ENCODE measurements around the gene PDCD4. TPM values are rescaled to one million over a fixed set of nuclear protein-coding genes. Genes with fewer than 3 reads are reported as not detected.

The PDCD4 gene
- total RNA-seq, 1 experiment from 2014 or later = 63.0 TPM

DNA sequence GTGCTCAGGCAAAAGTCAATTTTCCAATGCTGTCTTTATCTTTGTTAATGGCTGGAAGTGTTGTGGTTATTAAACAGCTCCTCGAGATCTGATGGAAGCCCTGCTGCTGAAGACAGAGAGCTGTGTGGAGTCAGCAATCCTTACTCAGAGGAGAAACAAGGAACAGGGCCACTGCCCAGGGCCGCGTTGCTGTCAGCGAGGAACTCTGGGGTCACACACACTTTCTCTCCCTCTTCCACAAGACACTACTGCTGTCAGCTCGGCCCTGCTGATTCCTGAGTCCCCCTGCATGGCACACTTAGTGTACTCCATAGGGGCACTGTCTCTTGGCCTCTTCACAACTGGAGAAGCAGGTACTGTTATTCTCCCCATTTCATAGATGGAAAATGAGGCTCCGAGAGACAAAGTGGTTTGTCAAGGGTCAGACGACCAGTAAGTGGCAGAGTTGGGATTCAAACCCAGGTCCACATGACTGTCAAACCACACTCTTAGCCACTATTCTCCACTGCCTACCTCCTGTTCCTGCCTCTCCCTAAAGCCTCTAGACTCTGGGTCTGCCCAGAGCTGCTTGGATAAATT, 29.3 kb upstream of the PDCD4 start (continued):
- TF ChIP-seq, protein P1, sequence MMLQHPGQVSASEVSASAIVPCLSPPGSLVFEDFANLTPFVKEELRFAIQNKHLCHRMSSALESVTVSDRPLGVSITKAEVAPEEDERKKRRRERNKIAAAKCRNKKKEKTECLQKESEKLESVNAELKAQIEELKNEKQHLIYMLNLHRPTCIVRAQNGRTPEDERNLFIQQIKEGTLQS (IDR thresholded peaks at IDR 0.05) = no peak
- TF ChIP-seq ELF1 (IDR thresholded peaks at IDR 0.05; ENCODE audit: borderline replicate concordance, low read depth) (no peak), SIN3A (IDR thresholded peaks at IDR 0.05; ENCODE audit: low read depth) (no peak), ZNF274 (IDR thresholded peaks at IDR 0.05; ENCODE audit: low read depth, low read length) (no peak)
- TF ChIP-seq, protein P2, sequence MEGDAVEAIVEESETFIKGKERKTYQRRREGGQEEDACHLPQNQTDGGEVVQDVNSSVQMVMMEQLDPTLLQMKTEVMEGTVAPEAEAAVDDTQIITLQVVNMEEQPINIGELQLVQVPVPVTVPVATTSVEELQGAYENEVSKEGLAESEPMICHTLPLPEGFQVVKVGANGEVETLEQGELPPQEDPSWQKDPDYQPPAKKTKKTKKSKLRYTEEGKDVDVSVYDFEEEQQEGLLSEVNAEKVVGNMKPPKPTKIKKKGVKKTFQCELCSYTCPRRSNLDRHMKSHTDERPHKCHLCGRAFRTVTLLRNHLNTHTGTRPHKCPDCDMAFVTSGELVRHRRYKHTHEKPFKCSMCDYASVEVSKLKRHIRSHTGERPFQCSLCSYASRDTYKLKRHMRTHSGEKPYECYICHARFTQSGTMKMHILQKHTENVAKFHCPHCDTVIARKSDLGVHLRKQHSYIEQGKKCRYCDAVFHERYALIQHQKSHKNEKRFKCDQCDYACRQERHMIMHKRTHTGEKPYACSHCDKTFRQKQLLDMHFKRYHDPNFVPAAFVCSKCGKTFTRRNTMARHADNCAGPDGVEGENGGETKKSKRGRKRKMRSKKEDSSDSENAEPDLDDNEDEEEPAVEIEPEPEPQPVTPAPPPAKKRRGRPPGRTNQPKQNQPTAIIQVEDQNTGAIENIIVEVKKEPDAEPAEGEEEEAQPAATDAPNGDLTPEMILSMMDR (IDR thresholded peaks at IDR 0.05 in 2 of 3, conservative IDR thresholded peaks at IDR 0.05 in 1 of 3; ENCODE audit: borderline replicate concordance in 1 of 3, insufficient read depth in 1 of 3, low read depth in 2 of 3, low read length in 2 of 3) = no peak

DNA sequence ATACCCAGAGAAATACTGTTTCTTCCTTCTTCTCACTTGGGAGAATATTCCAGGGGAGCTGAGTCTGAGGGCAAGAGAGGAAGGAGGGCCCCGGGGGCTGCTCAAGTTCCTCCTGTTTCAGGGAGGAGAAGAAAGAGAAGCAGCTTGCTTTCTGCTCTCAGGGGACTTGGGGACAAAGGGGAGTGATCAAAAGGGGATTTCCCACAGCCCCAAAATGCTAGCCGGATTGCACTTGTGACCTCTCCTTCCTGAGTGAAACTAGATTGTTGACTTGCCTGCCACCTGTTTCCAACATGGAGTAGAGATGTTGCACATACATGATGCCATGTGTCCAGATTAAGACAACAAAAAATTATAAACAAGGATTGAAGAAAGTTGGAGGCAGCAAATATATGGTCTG, 28.7 kb upstream of the PDCD4 start:
- Histone ChIP-seq H2AFZ (ENCODE audit: low read depth, low read length, poor library complexity, severe bottlenecking) (no peak overlapping the region), H3K9ac (ENCODE audit: low read length) (no peak overlapping the region), H4K20me1 (ENCODE audit: insufficient read depth) (no peaks in the 10 kb centered on the region), H3K27me3 (ENCODE audit: insufficient read depth, low read length) (no peaks in the 10 kb centered on the region), H3K4me2 (ENCODE audit: low read length) (no peak overlapping the region), H3K9me3 (ENCODE audit: control insufficient read depth in 1 of 2, insufficient read depth in 1 of 2, low read depth in 1 of 2, low read length in 2 of 2) (no peaks in the 10 kb centered on the region), H3K4me3 (replicated peaks in 1 of 2; ENCODE audit: low read depth in 1 of 2, low read length in 2 of 2) (no peak overlapping the region), H3K79me2 (ENCODE audit: insufficient read depth, low read length) (no peaks in the 10 kb centered on the region), H3K36me3 (ENCODE audit: control insufficient read depth in 1 of 2, insufficient read depth in 2 of 2, low read length in 2 of 2) (no peaks in the 10 kb centered on the region), H3K27ac (ENCODE audit: low read depth, low read length) (no peak overlapping the region), H3K4me1 (ENCODE audit: control insufficient read depth in 1 of 2, insufficient read depth in 2 of 2, low read length in 2 of 2) (no peaks in the 10 kb centered on the region; a peak in 1 of 4 replicates), H3K9me2 (ENCODE audit: insufficient read depth) (no peaks in the 10 kb centered on the region)
- DNase-seq (ENCODE audit: low read depth, low spot score) = no peak
- RAD21 ChIA-PET (ENCODE audit: low non-redundant PET in 1 of 2, low total read pairs in 2 of 2, uncharacterized antibody in 2 of 2, unreplicated experiment in 2 of 2) = no interaction called here
- CTCF ChIA-PET = no interaction called here
- no peak for ATAC-seq
- POLR2A ChIA-PET = no interaction called here
- BruUV-seq (replicated peaks) = no TSS peak
- intact Hi-C loops (cut with micrococcal nuclease) = no loop called here
- no peak for TF ChIP-seq RAD21 (IDR thresholded peaks at IDR 0.05; ENCODE audit: low read depth)
- TF ChIP-seq EZH2 (IDR thresholded peaks at IDR 0.05) = no peak
- TF ChIP-seq, protein P3, sequence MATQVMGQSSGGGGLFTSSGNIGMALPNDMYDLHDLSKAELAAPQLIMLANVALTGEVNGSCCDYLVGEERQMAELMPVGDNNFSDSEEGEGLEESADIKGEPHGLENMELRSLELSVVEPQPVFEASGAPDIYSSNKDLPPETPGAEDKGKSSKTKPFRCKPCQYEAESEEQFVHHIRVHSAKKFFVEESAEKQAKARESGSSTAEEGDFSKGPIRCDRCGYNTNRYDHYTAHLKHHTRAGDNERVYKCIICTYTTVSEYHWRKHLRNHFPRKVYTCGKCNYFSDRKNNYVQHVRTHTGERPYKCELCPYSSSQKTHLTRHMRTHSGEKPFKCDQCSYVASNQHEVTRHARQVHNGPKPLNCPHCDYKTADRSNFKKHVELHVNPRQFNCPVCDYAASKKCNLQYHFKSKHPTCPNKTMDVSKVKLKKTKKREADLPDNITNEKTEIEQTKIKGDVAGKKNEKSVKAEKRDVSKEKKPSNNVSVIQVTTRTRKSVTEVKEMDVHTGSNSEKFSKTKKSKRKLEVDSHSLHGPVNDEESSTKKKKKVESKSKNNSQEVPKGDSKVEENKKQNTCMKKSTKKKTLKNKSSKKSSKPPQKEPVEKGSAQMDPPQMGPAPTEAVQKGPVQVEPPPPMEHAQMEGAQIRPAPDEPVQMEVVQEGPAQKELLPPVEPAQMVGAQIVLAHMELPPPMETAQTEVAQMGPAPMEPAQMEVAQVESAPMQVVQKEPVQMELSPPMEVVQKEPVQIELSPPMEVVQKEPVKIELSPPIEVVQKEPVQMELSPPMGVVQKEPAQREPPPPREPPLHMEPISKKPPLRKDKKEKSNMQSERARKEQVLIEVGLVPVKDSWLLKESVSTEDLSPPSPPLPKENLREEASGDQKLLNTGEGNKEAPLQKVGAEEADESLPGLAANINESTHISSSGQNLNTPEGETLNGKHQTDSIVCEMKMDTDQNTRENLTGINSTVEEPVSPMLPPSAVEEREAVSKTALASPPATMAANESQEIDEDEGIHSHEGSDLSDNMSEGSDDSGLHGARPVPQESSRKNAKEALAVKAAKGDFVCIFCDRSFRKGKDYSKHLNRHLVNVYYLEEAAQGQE (IDR thresholded peaks at IDR 0.05; ENCODE audit: low read depth) = no peak
- TF ChIP-seq, protein P1 (IDR thresholded peaks at IDR 0.05) = no peak
- no peak for TF ChIP-seq TCF7L2 (IDR thresholded peaks at IDR 0.05; ENCODE audit: borderline replicate concordance, extremely low read depth, insufficient read depth, insufficient read length)
- no peak for TF ChIP-seq EZH2phosphoT487 (IDR thresholded peaks at IDR 0.05; ENCODE audit: borderline replicate concordance)
- no peak for TF ChIP-seq ZFX (IDR thresholded peaks at IDR 0.05)
- no peak for TF ChIP-seq SRF (IDR thresholded peaks at IDR 0.05; ENCODE audit: low read depth)
- no peak for TF ChIP-seq ELF1 (IDR thresholded peaks at IDR 0.05; ENCODE audit: borderline replicate concordance, low read depth)
- no peak for TF ChIP-seq ZNF274 (IDR thresholded peaks at IDR 0.05; ENCODE audit: low read depth, low read length)
- TF ChIP-seq EGR1 (IDR thresholded peaks at IDR 0.05; ENCODE audit: low read depth) = no peak
- TF ChIP-seq, protein P2 (IDR thresholded peaks at IDR 0.05 in 2 of 3, conservative IDR thresholded peaks at IDR 0.05 in 1 of 3; ENCODE audit: borderline replicate concordance in 1 of 3, insufficient read depth in 1 of 3, low read depth in 2 of 3, low read length in 2 of 3) = no peak
- TF ChIP-seq POLR2A (IDR thresholded peaks at IDR 0.05; ENCODE audit: borderline replicate concordance, extremely low read depth, insufficient read depth, insufficient read length) = no peak
- TF ChIP-seq, protein P4, sequence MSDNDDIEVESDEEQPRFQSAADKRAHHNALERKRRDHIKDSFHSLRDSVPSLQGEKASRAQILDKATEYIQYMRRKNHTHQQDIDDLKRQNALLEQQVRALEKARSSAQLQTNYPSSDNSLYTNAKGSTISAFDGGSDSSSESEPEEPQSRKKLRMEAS (IDR thresholded peaks at IDR 0.05) = no peak
- no peak for TF ChIP-seq SIN3A (IDR thresholded peaks at IDR 0.05; ENCODE audit: low read depth)
- TF ChIP-seq JUND (IDR thresholded peaks at IDR 0.05) = no peak

All from HCT116 (cell line).